HG03064 (cell line): Measurements from ENCODE around the gene ZIC5.

Experiments
- ATAC-seq: cut with Tn5 transposase; IDR thresholded peaks from one replicate; pipeline ENCODE4 v1.9.1; 2021; ENCODE audit warnings: low read depth; ENCODE audit not compliant: unreplicated experiment

Gene ZIC5

DNA sequence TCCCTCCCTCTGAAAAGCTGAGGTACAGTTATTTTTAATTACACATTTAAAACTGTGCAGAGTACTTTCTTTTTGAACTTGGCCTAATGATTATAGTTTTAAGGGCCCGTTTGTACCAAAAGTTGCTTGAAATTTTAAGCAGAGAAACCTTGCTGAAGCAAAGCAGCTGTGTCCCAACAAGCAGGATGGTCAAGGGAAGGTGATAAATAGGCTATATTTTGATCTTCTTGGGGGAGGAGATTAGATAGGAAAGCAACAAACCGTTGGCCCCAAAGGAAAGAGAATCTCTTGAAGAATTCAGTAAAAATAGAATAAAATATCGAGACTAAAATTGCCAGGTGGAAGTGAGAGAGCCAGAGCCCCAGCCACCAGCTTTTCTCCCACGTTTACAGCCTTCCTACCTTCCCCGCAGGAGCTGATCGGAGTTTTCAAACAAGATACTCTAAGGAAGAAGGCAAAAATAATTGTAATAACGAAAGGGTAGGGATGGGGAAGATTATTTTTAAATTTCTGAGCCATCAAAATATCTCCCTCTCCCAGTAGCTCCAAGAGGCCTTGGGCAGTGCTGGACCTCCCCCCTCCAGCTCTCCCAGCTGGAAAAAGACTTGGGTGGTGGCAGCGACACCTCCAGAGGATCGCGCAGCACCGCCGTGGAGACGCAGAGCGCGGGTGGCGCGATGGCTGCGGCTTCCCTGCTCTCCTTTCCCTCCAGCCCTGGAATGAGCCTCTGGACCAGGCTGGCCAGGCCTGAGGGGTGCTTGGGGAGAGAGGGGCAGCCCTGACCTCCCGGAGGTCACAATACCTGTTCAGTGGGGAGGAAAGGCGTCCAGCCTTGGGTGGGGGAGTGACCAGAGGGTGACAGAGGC, 15.8 kb upstream of the ZIC5 start:
- no peak for ATAC-seq

DNA sequence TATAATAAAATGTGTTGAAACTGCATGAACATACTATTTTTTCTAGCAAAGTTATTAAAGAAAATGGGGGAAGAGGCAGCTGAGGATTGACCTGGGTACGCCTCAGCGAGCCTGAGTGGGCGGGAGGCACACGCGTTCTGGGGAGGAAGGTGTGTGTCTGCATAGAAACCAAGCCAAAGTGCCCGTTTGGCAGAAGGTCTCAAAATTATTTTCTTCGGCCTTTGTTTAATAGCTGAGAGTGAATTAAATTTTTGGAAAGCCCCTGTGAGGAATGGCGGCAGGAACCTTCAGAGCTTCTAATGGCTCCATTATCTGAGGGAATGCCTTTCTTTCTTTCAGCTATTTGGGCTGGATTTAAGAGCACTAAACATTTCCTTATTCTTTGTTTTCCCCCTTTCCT, 15.2 kb upstream of the ZIC5 start:
- ATAC-seq, result no peak

GRCh38 chr13:99985886-99986527, 14.4 kb upstream of the ZIC5 start:
- no peak for ATAC-seq

DNA sequence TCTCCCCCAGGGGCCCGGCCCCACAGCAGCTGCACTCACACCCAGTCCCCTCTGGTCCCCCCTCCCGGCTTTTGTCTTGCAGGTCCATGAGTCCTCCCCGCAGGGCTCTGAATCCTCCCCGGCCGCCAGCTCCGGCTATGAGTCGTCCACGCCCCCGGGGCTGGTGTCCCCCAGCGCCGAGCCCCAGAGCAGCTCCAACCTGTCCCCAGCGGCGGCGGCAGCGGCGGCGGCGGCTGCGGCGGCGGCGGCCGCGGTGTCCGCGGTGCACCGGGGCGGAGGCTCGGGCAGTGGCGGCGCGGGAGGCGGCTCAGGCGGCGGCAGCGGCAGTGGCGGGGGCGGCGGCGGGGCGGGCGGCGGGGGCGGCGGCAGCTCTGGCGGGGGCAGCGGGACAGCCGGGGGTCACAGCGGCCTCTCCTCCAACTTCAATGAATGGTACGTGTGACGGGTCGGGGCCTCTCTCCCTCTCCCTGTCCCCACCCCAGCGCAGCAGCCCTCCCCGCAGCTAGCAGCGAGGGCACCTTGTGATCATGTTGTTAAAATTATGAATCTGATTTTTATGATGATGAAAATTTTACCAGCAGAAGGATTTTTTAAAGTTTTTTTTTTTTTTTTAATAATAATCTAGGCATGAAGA, 13.8 kb upstream of the ZIC5 start:
- ATAC-seq, result no peak

GRCh38 chr13:99984461-99985240, 13.1 kb upstream of the ZIC5 start:
- no peak for ATAC-seq

DNA sequence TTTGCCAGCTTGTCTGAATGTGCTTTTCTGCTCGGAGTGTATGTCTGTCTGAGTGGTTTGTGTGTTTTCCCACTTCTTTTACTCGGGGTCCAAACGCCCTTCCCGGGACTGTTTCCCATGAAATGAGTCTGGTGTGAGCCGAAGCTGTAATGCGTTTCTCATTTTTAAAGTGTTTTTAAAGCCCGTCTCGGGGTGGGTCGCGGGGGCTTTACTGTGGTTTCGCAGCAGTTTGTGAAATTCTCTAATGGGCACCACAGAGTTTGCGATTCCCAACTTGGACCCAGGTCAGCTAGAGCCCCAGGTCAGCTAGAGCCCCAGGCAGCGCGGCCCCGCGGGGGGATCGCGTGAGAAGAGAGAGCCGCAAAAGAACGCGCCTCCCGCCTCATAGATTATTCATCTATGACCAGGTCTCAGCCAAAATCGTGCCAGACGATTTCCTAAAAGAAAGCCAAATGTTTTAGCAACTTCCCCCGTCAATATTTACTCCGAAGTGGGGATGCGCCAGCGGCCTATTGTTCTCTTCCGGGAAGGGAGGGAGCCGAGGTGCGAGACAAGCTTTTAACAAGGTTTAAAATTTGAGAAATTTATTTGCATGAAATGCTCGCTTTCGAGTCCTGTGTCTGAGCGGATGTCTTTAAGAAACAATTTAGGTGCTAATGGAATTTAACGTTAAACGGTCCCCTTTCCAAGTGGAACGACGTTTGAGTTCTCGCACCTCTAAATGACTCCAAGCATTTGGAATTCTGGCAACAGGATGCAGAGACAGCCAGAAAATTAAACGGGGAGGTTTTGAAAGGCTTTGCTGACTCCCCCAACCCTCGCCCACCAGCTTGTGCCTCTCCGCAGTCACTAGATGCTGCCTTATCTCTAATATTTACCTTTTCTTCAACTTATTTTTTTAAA, 12.2 kb upstream of the ZIC5 start:
- no peak for ATAC-seq

DNA sequence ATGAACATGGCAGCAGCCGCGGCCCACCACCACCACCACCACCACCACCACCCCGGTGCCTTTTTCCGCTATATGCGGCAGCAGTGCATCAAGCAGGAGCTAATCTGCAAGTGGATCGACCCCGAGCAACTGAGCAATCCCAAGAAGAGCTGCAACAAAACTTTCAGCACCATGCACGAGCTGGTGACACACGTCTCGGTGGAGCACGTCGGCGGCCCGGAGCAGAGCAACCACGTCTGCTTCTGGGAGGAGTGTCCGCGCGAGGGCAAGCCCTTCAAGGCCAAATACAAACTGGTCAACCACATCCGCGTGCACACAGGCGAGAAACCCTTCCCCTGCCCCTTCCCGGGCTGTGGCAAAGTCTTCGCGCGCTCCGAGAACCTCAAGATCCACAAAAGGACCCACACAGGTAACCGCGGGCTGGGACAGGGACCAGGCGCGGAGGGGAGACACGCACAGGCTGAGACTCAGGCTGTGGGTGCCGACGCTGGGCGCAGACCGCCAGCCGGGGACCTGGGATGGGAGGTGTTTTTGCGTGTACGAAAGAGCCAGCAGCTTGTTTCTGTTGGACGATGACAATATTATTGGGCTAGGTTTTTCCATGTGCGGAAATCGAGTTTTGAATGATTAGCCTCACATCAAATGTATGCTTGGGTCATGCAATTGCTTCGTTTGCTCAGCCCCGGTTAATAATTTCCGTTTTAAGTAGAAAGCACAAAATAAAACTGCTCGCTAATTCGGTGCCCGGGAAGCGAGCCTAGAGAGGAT, 11.3 kb upstream of the ZIC5 start:
- ATAC-seq, result no peak

DNA sequence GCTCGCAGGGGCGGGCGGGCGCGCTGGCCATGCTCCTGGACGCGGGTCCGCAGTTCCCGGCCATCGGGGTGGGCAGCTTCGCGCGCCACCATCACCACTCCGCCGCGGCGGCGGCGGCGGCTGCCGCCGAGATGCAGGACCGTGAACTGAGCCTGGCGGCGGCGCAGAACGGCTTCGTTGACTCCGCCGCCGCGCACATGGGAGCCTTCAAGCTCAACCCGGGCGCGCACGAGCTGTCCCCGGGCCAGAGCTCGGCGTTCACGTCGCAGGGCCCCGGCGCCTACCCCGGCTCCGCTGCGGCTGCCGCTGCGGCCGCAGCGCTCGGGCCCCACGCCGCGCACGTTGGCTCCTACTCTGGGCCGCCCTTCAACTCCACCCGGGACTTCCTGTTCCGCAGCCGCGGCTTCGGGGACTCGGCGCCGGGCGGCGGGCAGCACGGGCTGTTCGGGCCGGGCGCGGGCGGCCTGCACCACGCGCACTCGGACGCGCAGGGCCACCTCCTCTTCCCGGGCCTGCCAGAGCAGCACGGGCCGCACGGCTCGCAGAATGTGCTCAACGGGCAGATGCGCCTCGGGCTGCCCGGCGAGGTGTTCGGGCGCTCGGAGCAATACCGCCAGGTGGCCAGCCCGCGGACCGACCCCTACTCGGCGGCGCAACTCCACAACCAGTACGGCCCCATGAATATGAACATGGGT, 10.6 kb upstream of the ZIC5 start:
- no peak for ATAC-seq

DNA sequence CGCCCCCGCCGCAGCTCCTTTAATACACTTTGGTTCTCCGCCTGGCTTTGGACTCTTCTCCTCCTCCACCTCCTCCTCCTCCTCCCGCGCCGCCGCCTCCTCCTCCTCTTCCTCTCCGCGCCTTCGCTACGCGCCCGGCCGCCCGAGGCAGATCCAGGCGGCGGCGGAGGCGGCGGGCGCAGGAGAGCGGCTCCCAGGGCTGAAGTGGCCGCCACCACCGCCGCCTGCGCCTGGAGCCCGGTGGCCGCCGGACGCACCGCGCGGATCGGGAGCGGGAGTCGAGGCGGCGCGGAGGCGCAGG, 10.1 kb upstream of the ZIC5 start, which contains the start of gene ZIC2:
Gene ZIC2 (plus strand): TSS at position 50 of the 301 bp plus-strand sequence. CDS start 281 bp downstream, outside the sequence.
- ATAC-seq, result no peak

GRCh38 chr13:99980824-99981734, 9.5 kb upstream of the ZIC5 start:
- no peak for ATAC-seq

- ATAC-seq, result no peak
Observed at GRCh38 chr13:99980201-99980823, 8.7 kb upstream of the ZIC5 start.

DNA sequence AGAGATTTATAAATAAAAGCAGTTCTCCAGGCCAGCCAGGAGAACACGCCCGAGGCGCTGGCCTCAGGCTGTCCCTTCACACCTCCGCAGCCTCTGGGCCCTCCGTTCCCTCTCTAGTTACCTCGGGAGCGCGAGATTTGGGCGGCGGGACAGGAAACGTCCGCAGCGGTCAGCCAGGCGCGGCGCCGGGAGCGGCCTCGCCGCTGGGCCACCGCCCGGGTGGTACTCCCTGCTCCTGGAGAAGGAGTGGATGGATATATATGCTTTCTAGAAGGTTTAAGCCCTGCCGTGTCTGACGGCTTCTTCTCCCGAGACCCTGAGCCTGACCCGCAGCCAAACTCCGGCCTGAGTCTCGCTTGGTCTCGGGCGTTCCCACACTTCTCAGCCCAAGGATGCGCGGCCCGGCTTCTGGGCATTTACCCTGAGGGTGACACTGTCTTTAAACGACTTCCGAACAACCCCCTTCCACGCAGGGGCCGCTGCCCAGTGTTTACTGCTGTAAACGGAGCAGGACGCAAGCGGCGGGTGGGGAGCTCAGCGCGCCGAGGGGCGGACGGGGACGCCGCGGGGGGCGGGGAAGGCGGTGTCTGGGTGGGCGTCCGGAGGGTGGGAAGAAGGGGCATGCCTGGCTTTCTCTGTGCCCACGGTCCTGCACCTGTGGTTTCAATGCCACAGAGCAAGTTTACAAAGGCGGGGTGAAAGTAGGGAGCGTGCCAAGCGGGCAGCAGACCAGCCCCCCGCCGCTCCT, 8.1 kb upstream of the ZIC5 start:
- no peak for ATAC-seq

GRCh38 chr13:99978799-99979452, 7.4 kb upstream of the ZIC5 start:
- no peak for ATAC-seq

DNA sequence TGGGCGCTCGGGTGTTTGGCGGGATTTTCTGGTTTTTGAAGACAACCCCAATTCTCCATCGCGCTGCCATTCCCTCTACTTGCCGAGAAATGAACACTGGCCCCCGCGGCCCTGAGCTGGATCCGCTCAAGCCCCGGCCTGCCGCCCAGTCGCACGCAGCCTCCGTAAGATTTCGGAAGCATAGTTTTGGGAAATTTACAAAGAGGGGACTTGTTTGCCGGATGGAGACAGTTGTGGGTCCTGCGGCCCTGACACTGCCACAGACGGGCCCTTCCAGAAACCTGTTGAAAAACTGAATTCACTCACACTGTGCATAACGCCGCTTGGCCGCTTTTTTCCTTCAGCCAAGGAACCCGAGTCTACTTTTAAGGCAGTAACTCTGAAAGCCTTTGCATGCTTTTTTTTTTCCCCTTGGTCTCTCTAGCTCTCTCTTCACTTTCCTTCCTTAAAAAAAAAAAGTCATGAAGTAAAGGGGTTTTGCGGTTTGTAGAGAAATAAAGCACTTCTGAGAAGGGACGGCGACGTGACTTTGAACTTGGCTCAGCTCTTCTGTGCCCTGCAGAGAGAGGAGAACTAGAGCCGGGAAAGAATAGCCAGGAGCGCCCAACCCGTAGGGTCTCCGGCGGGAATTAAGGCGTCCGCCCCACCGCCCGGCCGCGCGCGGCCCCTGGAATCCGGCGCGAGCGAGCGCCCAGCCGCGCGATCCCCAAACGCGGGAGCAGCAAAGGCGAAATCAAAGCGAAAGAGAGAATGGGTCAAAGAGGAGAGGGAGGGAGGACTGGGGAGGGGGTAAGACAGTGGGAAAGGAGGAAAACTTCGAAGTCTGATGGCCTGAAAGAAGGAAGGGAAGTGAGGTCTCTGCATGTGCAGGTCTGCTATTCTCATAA, 6.6 kb upstream of the ZIC5 start:
- ATAC-seq, result no peak

DNA sequence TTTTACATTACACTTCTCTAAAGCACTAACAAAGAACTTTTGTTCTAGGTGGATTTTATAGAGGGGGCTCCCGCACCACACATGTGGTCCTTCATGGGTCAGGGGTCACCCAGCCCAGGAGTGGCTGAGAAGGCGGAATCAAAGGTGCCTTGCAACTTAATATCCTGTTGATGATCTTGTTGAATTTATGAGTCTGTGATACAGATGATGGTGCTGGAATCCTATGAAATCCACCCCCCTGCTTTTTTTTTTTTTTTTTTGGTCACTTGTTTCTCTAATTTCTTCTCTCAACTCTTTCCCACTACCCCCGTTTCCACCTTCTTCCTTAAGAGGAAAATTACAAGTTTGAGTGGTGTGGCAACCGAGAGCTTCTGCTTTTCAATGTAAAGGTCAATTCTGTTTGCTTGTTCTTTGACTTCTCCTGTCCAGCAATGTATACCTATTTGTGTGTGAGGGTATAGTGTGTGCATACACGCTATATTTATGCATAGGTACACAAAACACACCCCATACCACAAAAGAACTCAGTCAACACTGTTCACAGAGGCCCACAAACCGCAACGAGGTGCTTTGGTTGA, 5.9 kb upstream of the ZIC5 start:
- ATAC-seq, result no peak
